NCI-H2196 (cell line): ENCODE data around the gene APOA1.

ENCODE experiments used
- DNase-seq: peaks from one replicate; lab custom pipeline; 2025; ENCODE audit not compliant: unreplicated experiment; lab: John Stamatoyannopoulos, UW

The APOA1 gene

GRCh38 chr11:116837231-116838091 is at the start of gene APOA1:
APOA1 (minus strand) TSS chr11:116837622; CDS start chr11:116837387, 235 bp downstream.
- no peak for DNase-seq

- no peak for DNase-seq
Measured at GRCh38 chr11:116885951-116886655, 48.7 kb upstream of the APOA1 start.

- no peak for DNase-seq
Measured at GRCh38 chr11:116882386-116882785, 45.0 kb upstream of the APOA1 start.

DNA sequence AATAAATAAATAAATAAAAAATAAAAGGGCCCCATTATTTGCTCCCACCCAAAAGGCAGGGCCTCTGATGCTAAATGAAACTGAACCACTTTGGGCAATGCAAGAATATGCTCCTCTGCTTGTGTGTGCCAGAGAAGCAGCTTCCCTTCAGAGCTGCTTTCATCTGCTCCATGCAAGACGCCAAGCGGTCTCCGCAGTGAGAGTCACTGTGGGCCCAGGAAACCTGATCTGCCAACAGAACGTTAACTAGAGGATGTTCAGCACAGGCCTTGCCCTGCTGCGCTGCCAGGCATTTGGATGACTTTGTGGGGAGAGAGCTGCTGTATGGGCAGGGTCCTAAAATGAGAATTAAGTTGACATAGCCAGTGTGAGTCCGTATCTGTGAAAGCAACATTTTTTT is 43.7 kb upstream of the APOA1 start:
- DNase-seq: no peak

DNA sequence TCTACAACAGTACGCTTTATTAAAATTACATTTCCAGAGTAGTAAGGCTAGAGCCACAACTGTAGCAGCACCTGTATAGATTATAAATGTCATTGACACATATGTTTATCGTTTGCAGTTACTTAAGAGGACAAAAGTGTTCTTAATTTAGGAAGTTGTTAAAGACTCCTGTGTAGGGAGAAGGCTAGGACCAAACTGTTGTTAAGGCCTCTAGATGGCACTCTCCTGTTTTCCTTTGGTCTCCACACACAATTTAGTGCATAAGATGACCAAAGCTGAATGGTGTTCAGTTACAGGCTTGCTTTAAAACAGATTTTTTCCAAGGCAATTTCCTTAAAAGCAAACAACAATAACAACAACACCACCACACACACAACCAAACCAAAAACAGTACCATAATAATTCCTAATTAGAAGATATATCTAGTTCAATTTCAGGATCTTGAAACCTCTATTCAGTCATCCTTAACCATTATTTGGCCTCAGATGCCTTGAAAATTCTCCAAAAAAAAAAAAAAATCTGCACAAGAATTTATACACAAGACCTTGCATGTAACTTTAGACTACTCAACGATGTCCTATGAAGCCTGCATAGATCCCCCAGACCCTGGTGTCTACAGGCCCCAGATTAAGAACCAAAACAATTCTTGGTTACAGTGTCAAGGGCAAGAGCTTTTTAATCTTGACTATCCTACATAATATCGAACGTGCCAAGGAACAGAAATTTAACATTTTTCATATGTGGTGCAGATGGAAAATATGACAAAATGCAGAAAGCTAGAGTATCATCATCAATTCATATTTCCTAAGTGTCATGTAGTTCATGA is 42.6 kb upstream of the APOA1 start:
- peak; percentile 65 for DNase-seq

DNA sequence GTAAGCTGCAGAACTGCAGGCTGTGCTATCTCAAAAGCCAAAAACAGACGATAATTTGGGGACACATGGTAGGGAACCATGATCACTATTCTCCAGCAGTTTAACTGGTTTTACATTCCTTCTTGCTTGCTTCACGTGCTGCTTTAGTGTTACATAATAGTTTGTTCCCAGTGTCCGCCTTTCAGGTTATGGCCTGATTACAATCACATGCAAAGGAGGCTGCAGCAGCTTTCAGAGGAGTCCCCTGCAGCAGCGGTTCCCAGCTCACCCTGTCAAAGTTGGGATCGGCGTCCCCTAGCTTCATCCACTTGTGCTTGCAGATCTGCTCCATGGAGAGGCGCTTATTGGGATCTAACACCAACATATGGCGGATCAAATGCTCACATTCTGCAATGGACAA is 39.2 kb upstream of the APOA1 start:
- no peak for DNase-seq

GRCh38 chr11:116875194-116875593 is 37.8 kb upstream of the APOA1 start:
- no peak for DNase-seq

GRCh38 chr11:116874251-116874650 is 36.8 kb upstream of the APOA1 start:
- DNase-seq: no peak

DNA sequence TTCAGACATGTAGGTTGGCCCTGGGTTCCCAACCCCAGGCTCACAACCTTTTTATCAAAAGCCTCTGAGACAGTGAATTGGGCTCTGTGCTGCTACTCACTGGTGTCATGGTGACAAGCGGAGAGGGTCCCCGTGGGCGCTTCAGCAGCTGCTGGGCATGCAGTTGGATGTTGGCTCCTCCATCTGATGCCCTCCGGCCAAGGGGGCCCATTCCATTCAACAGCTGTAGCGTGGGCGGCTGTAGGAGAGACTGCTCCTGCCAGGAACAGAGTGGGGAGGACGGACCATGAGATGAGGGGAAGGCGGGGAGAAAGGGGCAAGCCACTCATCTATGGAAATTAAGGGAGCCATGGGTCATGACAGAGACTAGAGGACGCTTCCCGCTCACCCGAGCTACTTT is 36.0 kb upstream of the APOA1 start:
- DNase-seq: no peak

DNA sequence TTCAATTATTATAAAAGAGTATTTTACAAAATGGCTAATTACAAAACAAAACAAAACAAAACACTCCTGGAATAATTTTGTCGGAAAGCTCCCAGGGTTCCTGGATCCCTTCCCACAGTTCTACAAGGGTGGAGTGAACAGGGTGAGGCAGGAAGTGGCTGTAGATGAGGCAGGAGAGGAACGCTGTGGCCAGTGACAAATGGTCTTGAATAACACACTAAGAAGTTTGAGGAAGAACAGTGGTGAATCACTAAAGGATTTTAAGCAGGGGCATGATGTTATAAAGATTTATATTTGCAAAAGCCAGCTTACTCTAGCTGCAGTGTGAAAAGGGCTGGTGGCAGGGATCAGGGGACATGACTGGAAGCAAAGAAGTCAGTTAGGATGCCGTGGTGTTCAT is 33.8 kb upstream of the APOA1 start:
- DNase-seq: no peak

GRCh38 chr11:116870054-116870453 is 32.6 kb upstream of the APOA1 start:
- no peak for DNase-seq

GRCh38 chr11:116869610-116870009 is 32.2 kb upstream of the APOA1 start:
- peak; percentile 47 for DNase-seq

- no peak for DNase-seq
Measured at GRCh38 chr11:116868066-116868465, 30.6 kb upstream of the APOA1 start.

DNA sequence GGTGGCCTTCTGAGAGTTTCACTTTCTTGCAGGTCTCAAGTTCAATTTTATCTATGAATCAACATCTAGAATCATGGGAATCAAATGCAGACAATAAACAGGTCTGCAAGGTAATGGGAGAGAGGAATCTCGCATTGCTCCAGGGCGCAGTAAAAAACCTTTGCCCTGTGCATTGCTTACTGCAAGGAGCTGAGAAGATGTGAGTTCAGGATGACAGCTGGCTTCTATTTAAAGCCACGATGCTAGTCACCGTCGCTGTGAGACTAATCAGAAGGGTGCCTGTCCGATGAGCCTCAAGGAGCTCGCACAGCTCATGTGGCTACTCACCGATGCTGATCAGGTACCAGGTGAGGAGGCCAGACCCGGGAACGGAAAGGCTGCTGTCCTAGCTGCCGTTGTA is 30.2 kb upstream of the APOA1 start:
- no peak for DNase-seq

DNA sequence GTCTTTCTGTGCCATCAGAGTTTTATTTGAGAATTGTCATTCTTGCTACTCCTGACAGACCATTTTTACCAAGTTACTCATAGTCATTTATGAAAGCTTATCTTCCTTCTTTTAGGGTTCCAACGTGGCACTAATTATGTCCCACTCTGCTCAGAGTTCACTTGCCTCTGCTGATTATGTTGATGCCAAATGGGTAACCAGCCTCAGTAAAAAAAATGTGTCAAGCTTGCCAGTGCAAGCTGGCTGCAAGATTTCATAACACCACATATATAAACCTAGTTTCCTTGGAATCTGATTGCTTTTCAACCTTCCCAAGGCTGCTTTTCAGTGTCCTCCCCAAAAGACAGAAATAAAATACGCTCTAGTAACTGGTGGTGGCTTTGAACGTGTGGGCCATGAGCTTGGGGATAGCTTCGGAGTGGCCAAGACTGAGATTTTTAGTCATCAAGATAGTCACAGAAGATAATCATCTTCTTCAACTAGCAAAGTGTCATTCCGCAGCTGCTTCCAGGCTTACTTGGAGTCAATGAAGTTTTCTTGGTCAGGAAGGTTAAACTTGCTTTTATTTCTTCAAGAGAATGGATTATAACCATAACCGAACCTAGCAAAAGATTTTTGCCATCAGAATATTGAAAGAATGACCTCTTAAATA is 29.5 kb upstream of the APOA1 start:
- DNase-seq: no peak

DNA sequence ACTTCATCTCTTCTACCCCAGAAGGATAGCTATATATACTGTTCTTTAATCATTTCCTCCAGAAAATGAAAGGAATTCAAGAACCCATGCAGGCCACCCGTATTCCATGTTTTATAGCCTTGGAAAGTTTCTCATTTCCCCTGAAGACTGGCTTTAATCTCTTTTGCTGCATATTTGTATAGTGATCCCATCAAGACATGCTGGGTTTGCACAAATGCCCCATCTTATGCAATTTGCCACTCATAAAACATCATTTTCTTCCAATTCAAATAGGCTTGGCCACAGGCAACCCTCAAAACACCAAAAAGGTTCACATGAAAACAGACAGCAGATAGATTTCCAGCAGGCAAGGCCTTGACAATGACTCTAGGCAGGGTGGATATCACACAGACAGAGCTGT is 28.3 kb upstream of the APOA1 start:
- DNase-seq: no peak

GRCh38 chr11:116864531-116864930 is 27.1 kb upstream of the APOA1 start:
- no peak for DNase-seq

GRCh38 chr11:116862951-116863350 is 25.5 kb upstream of the APOA1 start:
- DNase-seq: no peak

GRCh38 chr11:116862185-116862584 is 24.8 kb upstream of the APOA1 start:
- DNase-seq: no peak

GRCh38 chr11:116861539-116861938 is 24.1 kb upstream of the APOA1 start:
- DNase-seq: no peak

DNA sequence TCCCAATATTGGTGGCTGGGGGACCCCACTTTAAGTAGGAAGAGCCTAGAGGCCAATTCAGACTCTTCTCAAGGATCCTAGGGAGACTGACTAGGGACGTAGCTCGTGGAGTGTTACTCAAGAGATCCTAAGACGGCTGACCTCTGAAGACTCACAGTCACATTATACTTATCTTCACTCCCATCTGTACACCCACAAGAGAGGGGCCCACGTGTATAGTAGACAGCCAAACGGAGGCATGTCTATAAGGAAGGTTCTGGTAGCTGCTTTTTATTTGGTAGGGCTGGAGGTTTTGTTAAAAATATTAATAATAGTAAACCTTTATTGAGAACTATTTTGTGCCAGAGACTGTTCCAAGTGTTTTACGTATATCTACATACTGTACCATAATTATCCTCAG is 22.9 kb upstream of the APOA1 start:
- no peak for DNase-seq
